GM06990 (cell line): ENCODE data around the gene SH2D4B.
"Not testable (repeated sequence)": the region's sequence is repeated elsewhere in the genome, so short reads cannot be mapped to it uniquely, and the experiment has no call there.

Source experiments
- DNase-seq: peaks from one replicate; pipeline ENCODE4 v3.0.0-alpha.2; 2011; ENCODE audit not compliant: insufficient read length; ENCODE audit errors: extremely low read depth
- H3K27me3 ChIP-seq: replicated peaks from 2 replicates; pipeline ENCODE4 v1.6.0; 2011; ENCODE audit warnings: low read length; ENCODE audit not compliant: control insufficient read depth, insufficient read depth
- H3K36me3 ChIP-seq: 2 replicates; pipeline ENCODE4 v1.5.1; 2011; ENCODE audit warnings: low read length; ENCODE audit not compliant: control insufficient read depth, insufficient read depth
- H3K4me3 ChIP-seq: replicated peaks from 2 replicates; pipeline ENCODE4 v1.5.1; 2011; ENCODE audit warnings: low read depth, mild to moderate bottlenecking, control low read depth, low read length
- TF ChIP-seq, protein P1 (sequence below): IDR thresholded peaks from 2 replicates; pipeline ENCODE4 v1.5.1; 2011; ENCODE audit warnings: low read length, control low read depth, mild to moderate bottlenecking, inconsistent platforms; ENCODE audit not compliant: insufficient read depth, poor library complexity, severe bottlenecking

The SH2D4B gene

GRCh38 chr10:80532571-80532970 lies 5.1 kb upstream of the SH2D4B start:
- DNase-seq = no peak
- no peak overlapping the region for H3K4me3 ChIP-seq
- H3K36me3 ChIP-seq = no peaks in the 10 kb centered on the region
- H3K27me3 ChIP-seq = no peaks in the 10 kb centered on the region
- TF ChIP-seq, protein P1, sequence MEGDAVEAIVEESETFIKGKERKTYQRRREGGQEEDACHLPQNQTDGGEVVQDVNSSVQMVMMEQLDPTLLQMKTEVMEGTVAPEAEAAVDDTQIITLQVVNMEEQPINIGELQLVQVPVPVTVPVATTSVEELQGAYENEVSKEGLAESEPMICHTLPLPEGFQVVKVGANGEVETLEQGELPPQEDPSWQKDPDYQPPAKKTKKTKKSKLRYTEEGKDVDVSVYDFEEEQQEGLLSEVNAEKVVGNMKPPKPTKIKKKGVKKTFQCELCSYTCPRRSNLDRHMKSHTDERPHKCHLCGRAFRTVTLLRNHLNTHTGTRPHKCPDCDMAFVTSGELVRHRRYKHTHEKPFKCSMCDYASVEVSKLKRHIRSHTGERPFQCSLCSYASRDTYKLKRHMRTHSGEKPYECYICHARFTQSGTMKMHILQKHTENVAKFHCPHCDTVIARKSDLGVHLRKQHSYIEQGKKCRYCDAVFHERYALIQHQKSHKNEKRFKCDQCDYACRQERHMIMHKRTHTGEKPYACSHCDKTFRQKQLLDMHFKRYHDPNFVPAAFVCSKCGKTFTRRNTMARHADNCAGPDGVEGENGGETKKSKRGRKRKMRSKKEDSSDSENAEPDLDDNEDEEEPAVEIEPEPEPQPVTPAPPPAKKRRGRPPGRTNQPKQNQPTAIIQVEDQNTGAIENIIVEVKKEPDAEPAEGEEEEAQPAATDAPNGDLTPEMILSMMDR = no peak

GRCh38 chr10:80534059-80534458 lies 3.6 kb upstream of the SH2D4B start:
- not testable (repeated sequence) for H3K36me3 ChIP-seq, H3K4me3 ChIP-seq, H3K27me3 ChIP-seq, DNase-seq

- H3K36me3 ChIP-seq, DNase-seq, H3K4me3 ChIP-seq, H3K27me3 ChIP-seq: not testable (repeated sequence)
Measured at GRCh38 chr10:80534646-80535045, 3.1 kb upstream of the SH2D4B start.

DNA sequence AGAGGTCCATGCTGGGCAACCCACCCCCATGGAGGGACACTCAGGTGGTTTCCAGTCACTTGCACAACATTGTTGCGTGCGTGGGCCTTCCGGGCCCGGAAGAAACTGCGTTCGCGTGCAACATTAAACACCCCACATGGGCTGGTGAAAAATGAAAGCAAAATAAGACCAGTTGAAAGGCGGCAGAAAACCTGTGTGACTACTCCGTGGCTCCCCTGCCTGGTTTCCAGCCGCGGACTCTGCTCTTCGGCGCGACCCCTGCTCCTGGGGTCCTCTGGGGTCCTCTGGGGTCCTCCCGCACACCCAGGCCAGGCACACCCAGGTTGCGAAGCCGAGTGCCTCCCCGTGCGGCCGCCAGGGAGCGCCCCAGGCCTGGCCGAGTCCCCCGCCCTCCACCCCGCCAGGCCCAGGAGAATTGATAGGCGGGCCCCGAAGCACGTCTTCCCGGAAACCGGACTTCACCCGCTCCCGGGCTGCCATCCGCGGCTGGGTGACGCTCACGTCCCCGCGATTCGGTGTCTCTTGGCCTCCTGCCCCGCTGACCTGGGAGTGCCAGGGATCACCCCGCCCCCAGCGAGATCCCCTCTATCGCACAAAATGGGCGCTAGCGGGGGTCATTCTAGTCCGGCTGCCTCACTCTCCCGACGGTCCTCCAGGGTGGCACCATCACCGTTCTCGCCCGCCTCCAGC lies 1.9 kb upstream of the SH2D4B start:
- peak overlapping the region; percentile 35 for H3K4me3 ChIP-seq
- H3K27me3 ChIP-seq = no peaks in the 10 kb centered on the region
- TF ChIP-seq, protein P1 = peak; percentile 78
- peak; percentile 87 for DNase-seq
- H3K36me3 ChIP-seq = no peaks in the 10 kb centered on the region

- peak overlapping the region; percentile 35 for H3K4me3 ChIP-seq
- no peaks in the 10 kb centered on the region for H3K36me3 ChIP-seq
- no peak for DNase-seq
- TF ChIP-seq, protein P1 = no peak
- no peaks in the 10 kb centered on the region for H3K27me3 ChIP-seq
Measured at GRCh38 chr10:80536361-80536835, 1.3 kb upstream of the SH2D4B start.

DNA sequence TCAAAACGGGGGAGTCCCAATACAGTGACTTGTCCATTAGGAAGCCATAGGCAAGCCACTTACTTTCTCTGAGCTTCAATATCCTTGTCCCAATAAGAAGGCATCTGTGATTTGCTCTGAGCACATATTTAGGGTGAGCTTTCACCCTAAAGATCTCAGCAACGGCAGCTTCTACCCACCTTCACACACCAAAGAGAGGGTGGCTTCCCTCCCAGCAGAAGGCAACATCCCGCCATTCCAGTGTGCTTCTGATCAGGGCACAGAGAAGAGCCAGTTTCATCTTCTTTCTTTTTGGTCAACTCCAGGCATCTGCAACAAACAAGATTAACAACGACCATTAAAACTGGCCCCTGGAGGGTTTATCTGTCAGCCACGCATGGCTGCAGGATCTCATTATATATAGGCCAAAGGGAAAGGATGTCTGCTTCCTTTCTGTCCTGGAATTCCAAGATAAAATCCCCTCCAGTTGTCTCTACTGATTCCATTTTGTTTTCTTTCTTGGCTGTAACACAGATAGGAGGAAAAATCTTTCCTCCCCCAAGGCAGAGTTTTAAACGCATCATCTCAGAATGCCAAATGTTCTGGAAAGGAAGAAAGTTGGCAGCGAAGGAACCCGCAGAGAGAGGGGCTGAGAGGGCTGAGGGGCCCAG lies 491 bp upstream of the SH2D4B start:
- TF ChIP-seq, protein P1 = no peak
- no peaks in the 10 kb centered on the region for H3K27me3 ChIP-seq
- no peaks in the 10 kb centered on the region for H3K36me3 ChIP-seq
- no peak overlapping the region for H3K4me3 ChIP-seq
- DNase-seq = no peak
